ENCODE data around the gene RANBP9.

Gene RANBP9

DNA sequence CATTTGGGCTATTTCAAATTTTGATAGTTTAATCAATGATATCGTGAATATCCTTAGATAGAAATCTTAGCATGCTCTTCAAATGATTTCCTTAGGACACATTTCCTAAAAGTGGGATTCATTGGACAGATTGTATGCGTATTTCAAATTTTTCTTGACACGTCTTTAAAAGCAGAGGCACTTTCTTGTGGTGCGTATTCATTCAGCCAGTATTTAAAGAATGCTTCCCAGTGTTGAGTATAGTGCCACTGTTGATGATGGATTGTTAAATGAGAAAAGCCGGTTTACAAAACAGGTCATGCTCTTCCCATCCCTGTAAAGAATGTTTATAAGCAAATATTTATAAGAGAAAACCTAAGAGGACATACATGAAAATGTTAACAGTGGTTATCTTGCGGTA lies 111.6 kb downstream of the RANBP9 start:
- DNase-seq (ENCODE audit: low read depth) = no peak

GRCh38 chr6:13597073-13597472 lies 114.6 kb downstream of the RANBP9 start:
- DNase-seq (ENCODE audit: low read depth) = no peak

- no peak for DNase-seq (ENCODE audit: low read depth)
Observed at GRCh38 chr6:13593720-13594119, 117.9 kb downstream of the RANBP9 start.

GRCh38 chr6:13593103-13593502 lies 118.5 kb downstream of the RANBP9 start:
- DNase-seq (ENCODE audit: low read depth) = no peak

DNA sequence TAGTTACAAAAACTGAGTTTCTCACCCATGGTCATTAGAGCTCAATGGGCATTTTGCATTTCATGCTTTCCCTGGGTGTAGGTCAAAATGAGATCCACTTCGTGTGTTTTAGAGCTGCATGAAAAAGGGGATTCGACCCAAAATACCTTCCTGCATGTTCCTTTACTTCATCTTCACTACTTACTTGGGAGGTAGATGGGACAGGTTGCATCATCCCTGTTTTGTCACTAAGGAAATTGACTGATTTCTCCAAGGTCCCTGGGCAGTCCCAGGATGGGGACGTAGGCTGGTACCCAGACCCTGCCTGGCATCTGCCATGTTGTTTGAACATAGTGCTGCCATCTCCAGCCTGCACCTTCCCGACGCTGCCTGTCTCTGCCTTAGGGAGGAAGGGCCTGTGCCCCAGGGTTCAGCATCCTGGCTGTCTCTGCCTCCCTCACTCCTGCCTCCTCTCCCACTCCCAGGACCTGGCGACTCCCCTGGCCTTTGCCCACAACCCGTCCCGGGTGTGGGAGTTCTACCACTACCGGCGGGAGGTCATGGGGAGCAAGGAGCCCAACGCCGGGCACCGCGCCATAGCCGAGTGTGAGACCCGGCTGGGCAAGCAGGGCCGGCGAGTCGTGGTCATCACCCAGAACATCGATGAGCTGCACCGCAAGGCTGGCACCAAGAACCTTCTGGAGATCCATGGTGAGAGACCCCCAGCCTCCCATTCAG lies 120.3 kb downstream of the RANBP9 start:
- no peak for DNase-seq (ENCODE audit: low read depth)

GRCh38 chr6:13590574-13591153 lies 121.0 kb downstream of the RANBP9 start:
- no peak for DNase-seq (ENCODE audit: low read depth)

GRCh38 chr6:13589801-13590200 lies 121.8 kb downstream of the RANBP9 start:
- no peak for DNase-seq (ENCODE audit: low read depth)

- DNase-seq (ENCODE audit: low read depth) = no peak
Observed at GRCh38 chr6:13586603-13587542, 124.8 kb downstream of the RANBP9 start.

DNA sequence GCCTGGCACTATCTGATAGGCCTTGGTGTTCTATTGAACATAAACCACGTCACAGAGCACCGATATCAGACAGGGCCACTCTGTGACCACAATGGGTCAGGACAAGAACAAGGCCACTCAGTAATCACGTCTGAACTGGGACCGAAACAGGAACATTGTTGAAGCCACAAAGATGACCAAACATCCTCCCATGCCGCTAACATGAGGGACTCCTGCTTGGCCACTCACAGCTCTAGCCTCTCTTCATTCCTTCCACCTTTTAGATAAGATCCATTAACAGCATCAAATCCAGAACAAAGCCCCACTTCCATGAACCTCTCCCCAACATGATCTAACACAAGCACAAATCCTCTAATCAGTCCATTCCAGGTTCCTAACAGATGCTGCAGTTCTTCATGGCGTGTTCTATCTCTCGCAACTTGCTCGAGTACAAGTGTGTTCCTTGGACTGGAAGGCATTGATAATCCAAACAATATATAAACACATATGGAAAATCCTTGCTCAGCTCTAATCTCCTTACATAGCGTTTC lies 129.9 kb downstream of the RANBP9 start:
- no peak for DNase-seq (ENCODE audit: low read depth)

DNA sequence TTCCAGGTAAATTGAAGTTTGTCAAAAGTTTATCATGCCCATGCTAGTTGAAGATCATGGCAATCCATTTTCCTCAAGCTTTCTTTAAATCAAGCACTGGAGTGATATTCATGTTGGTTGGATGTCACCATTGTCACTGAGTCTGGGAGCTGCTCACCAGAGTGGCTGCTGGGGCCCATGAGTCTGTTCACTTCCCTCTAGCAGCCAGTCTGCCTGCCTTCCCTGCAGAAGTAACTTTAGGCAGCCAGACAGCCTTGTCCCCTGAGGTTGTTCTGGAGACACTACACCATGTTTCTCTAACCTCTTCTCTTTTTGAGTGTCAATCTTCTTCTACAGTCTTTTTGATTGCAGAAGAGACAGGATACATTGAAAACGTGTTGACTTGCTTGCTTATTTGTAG lies 131.7 kb downstream of the RANBP9 start:
- no peak for DNase-seq (ENCODE audit: low read depth)

DNA sequence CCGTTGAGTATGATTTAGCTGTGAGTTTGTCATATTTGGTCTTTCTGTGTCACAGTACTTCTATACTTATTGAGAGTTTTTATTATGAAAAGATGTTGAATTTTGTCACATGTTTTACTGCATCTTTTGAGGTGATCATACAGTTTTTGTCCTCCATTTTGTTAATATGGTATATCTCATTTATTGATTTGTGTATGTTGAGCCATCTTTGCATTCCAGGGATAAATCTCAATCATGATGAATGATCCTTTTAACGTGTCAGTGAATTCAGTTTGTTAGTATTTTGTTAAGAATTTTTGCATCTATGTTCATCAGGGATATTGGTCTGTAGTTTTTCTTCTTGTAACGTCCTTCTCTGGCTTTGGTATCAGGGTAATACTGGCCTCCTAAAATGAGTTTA lies 133.7 kb downstream of the RANBP9 start:
- DNase-seq (ENCODE audit: low read depth) = no peak

GRCh38 chr6:13576017-13576416 lies 135.6 kb downstream of the RANBP9 start:
- no peak for DNase-seq (ENCODE audit: low read depth)

DNA sequence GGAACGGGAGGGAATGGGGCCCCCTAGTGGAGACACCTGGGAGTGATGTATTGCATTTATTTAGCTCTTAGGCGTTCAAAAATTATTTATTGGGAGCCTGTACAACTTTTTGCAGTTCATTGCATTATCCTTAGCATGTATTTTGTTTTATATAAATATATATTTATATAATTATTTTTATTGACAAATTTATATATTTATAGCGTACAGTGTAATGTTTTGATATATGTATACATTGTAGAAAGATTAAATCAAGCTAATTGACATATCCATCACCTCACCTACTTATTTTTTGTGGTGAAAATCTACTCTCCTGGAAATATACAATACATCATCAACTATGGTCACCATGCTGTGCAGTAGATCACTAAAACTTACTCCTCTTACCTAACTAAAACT lies 136.3 kb downstream of the RANBP9 start:
- no peak for DNase-seq (ENCODE audit: low read depth)

GRCh38 chr6:13574571-13575376 lies 136.9 kb downstream of the RANBP9 start, which contains the start of gene SIRT5:
Gene SIRT5, plus strand, starts transcription at chr6:13574601. Its CDS starts 9,510 bp downstream, at chr6:13584111.
- peak; percentile 68 for DNase-seq (ENCODE audit: low read depth)

DNA sequence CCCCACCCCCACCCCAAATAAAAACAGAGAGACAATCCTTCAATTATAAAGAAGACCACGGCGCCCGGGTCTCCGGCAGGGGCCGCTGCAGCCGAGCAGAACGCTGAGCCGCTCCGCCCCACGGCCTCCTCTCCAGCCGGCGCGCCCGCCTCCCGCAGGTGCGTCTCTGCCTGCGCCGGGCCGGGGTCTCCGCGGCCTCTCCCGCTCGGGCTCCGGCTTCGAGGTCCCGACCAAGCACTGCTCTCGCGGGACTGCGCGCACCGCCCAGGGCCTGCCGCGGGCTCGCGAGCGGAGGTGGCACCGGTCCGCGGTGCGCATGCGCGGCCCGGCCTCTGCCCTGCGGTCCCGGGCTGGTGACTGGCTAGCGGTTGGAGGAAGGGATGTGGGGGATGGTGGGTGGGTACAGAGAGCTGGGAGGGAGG lies 137.5 kb downstream of the RANBP9 start:
- peak; percentile 90 for DNase-seq (ENCODE audit: low read depth)

DNA sequence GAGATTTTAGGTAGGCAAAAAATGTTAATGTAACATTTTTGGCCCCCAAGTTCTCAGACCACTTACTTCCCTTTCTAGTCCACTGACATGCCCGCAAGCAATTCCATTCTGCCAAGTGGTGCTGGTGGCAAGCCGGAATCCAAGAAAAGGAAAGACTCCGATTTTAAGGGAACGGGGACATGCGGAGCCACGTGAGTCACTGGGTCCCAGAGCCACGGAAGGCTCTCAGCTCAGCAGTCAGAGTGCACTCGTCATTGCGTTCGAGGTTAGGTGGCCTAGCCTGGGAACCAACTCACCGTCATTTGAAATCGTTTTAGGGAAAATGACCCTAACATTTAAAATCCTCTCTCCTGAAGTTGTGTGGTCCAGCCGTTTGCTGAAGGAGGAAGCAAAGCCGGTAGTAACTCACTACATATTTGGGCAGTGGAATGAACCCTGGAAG lies 137.9 kb downstream of the RANBP9 start:
- DNase-seq (ENCODE audit: low read depth) = peak; percentile 14

DNA sequence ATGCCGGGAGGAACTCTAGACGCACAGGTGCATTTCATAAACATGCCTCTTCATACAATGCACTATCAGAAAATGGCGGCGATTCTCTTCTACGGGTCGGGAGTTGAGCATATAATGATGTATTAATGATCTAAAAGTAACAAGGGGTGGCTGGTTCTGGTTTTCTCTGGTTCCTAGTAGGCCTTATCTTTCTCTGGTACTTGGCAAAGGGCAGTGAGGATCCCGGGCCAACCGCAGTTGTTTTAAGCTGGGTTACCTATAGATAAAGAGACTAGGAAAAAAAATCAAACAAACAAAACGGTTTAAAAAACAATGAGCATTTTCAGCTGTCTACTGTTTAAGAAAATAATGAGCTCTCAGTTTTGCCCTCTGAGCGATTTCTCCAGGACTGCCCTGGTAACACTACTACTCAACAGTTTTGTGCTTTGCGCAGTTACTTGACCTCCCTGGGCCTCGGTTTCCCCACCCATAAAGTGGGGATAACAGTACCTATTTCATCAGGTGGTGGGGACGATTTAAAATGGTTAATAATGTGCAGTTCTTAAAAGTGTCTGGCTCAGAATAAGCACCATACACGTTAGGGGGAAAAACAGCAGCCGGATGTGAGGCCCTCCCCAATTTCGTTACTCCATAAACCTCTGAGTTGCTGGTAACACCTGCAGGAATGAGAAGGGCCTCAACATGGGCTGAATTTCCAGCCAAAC lies 138.5 kb downstream of the RANBP9 start:
- DNase-seq (ENCODE audit: low read depth) = no peak

GRCh38 chr6:13572240-13572639 lies 139.4 kb downstream of the RANBP9 start:
- no peak for DNase-seq (ENCODE audit: low read depth)
